ENCODE measurements around the gene APOBEC3B.

DNA sequence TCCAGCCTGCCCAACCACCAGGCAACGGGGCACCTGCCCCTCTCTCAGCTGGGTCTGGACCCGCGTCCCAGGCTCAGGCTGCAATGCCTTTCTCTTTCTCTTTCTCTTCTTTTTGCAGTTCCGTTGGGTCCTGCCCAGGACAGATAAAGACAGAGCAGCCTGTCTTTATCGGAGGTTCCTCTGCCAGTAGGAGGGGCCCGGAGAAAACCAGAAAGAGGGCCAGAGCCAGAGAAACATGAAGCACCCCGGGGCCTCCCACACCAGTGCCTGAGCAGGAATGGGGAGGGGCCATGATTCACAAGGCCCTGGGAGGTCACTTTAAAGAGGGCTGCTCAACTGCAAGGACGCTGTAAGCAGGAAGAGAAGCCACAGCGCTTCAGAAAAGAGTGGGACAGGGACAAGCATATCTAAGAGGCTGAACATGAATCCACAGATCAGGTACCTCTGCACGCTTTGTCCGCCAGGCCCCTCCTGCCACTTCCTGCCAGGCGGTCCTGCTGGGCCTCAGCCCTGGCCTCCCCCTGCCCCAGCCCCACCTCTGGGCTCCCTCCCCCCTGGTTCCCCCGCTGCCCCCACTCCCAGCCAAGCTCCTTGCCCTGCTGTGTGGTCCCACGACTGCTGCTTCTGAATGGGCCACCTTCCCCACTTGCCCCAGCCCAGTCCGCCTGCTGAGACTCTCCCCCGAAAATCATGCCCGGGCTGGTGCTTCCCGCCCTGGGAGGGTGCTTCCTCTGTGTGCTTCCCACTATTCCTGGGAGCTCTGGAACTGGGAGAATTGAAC lies 32.0 kb downstream of the APOBEC3B start, which contains the start of gene APOBEC3C:
- TF ChIP-seq, protein P1, sequence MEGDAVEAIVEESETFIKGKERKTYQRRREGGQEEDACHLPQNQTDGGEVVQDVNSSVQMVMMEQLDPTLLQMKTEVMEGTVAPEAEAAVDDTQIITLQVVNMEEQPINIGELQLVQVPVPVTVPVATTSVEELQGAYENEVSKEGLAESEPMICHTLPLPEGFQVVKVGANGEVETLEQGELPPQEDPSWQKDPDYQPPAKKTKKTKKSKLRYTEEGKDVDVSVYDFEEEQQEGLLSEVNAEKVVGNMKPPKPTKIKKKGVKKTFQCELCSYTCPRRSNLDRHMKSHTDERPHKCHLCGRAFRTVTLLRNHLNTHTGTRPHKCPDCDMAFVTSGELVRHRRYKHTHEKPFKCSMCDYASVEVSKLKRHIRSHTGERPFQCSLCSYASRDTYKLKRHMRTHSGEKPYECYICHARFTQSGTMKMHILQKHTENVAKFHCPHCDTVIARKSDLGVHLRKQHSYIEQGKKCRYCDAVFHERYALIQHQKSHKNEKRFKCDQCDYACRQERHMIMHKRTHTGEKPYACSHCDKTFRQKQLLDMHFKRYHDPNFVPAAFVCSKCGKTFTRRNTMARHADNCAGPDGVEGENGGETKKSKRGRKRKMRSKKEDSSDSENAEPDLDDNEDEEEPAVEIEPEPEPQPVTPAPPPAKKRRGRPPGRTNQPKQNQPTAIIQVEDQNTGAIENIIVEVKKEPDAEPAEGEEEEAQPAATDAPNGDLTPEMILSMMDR (IDR thresholded peaks at IDR 0.05): peak in 2 of 6 experiments; percentile 4 to 11
- peak; percentile 55 to 67 for TF ChIP-seq POLR2A (IDR thresholded peaks at IDR 0.05)

Data from Peyer's patch (tissue), 4 donors.